Hematopoietic multipotent progenitor cell treated with erythropoietin and hydrocortisone succinate and interleukin-3 and kit ligand, for 8 days (in vitro differentiated cells): Measurements from ENCODE around the gene ASCL5.

ENCODE experiments used
- DNase-seq: peaks from one replicate; pipeline ENCODE4 v3.0.0-alpha.2; 2015

The ASCL5 gene

DNA sequence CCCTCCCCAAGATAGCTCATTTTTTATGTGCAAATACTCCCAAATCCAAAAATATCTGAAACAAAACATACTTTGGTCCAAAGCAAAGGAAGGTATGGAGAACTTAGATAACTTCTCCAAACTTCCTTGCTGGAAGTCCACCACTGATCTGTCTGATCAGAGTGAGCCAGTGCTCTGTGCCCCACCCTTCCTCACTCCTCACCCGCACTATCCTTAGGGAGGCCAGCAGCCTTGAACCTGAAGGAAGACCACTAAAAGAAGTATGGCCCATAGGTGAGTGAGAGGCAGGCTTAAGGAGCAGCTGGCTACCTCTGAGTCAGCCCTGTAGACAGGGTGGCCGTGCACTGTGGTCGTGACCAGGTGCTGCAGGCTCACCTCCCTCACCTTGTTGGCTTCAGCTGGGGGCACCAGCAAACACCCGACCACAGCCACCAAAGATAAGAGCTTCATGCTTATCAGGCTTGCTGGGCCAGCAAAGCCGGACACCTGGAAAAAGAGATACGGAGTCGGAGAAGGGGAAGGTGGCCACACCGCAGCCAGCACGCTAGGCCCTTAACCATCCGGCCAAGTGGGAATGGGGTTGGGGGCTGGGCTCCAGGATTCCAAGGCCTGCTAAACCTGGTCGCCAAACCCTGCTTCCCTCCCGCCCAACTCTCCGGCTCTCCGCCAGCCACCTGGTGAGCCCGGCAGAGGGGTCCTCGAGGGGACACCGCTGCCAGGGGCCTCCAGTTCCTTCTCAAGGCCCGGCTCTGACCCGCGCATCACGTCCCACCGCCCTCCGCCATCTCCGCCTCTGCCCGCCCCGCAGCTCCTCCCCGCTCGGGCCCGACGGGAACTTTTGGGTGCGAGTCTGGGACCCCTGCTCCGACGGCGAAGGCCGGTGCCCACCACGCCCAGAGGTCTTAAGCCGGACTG is 26.7 kb upstream of the ASCL5 start:
- DNase-seq = peak; percentile 80

DNA sequence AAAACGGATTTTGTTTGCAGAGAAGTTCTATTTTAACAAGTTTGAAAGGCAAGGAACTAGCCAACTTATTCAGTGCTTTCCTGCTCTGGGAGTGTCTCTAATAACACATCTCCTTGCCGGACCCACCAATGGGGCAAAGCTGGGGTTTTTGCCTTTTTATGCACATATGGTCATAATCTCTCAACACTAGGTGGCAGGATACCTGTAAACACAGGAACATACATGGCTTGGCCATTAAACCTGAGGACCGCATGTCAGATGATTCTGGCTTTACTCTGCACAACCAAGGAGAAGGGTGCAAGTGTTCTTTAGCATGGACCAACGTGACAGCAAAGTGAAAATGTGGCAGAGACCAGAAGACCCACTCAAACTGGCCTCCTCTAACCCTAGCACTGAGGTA is 22.4 kb upstream of the ASCL5 start:
- peak; percentile 61 for DNase-seq

DNA sequence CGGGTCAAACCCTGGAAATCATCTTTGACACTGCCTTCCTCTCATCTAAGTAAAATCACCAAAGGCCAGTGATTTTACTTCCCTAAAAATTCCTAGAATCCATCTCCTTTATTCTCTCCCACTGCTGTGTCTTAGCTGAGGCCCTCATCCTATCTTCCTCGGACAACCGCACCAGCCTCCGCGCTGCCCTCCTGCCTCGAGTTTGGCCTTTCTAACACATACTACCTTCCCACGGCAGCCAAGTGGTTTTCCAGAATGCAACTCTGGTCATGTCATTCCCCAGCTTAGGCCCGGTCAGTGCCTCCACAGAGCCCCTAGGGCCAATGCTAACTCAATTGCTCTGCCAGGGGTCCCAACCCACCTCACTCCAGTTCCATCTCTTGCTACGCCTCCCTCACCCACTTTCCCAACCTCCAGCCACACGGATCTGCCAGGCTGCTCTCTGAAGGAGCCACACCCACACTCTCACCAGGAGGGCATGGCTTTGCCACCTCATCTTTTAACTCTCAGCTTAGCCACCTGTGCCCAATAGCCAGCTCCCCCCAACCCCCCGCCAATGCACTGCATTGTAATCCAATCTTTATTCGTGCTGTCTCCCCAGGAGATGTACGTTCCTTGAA is 20.5 kb upstream of the ASCL5 start:
- DNase-seq = no peak

DNA sequence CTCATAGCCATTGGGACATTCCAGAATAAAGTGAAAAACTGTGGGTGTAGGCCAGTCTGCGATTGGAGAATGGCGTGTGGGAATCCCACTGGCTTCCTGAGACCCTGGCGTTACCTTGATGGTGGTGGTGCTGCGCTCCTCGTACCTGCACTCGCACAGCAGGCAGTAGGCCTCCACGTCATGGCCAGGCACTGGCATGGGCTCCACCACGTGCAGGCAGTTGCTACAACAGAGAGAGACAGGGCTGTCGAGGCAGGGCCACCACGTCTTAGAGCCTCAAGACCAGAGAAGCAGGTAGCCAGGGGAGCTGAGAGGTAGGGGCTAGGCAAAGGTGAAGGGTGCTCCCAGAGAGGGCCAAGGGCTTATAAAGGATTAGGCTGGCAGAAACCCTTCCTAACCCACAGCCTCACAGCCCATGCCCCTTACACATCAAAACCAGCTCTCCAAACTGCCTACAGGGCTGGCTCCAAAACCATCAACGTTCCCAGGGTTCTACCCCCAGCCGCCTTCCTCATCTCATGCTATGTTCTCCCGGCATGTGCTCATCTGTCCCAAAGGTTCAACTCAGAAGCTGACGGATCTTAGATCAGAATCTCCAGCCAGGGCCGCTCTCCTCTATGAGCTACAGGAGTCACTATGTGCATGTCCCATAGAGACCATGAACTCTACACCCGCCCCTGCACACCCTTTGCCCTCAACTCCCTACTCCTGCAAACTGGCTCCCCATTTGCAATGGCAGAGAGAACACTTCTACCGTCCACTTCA is 19.8 kb upstream of the ASCL5 start:
- no peak for DNase-seq

DNA sequence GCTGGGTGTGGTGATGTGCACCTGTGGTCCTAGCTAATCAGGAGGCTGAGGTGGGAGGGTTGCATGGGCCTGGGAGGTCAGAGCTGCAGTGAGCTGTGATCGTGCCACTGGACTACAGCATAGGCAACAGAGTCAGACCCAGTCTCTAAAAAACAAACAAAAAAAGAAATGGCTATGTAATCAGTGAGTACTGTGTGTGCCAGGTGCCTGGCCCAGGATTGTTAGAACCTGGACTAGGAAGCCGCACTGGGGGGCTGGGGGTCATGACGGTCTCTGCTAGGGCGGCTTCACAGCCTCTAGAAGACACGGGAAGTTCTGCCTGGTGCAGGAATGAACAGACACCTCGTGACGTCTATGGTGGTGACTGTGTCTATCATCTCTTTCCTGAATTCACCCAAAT is 18.8 kb upstream of the ASCL5 start:
- DNase-seq = no peak

DNA sequence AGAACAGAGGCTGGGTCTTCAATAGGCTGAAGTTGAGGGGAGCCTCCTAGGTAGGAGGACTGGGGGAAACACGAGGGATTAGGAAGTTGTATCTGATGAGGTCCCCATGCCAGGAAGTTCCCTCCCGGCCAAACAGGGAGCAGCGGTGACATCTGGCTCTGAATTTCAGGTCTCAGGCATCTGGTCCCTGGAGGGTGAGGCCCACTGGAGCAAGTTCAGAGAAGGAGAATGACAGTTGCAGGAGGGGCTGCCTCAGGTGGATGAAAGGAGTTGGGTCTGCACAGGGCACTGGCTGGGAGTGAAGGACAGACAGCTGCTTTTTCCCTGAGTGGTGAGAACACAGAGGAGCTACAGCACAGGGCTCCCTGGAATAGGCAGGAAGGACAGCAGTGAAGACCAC is 18.1 kb upstream of the ASCL5 start:
- DNase-seq = no peak

DNA sequence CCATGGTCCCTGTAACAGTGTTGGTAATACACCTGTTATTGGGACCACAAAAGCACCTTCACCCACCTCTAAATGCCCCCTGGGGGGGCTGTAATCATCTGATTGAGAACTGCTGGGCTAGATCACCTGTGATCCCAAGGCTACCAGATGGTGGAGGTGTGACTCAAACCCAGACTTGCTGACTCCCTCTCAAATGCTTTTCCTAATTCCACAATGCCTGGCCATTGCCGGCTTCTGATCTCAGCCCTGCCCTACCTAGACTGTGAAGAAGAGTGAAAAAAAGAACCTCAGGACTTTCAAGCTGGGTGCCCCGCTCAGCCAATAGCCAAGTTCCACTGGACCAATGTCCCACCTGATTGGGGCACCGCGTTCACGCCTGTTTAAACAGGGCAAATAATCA is 17.7 kb upstream of the ASCL5 start:
- DNase-seq = no peak

DNA sequence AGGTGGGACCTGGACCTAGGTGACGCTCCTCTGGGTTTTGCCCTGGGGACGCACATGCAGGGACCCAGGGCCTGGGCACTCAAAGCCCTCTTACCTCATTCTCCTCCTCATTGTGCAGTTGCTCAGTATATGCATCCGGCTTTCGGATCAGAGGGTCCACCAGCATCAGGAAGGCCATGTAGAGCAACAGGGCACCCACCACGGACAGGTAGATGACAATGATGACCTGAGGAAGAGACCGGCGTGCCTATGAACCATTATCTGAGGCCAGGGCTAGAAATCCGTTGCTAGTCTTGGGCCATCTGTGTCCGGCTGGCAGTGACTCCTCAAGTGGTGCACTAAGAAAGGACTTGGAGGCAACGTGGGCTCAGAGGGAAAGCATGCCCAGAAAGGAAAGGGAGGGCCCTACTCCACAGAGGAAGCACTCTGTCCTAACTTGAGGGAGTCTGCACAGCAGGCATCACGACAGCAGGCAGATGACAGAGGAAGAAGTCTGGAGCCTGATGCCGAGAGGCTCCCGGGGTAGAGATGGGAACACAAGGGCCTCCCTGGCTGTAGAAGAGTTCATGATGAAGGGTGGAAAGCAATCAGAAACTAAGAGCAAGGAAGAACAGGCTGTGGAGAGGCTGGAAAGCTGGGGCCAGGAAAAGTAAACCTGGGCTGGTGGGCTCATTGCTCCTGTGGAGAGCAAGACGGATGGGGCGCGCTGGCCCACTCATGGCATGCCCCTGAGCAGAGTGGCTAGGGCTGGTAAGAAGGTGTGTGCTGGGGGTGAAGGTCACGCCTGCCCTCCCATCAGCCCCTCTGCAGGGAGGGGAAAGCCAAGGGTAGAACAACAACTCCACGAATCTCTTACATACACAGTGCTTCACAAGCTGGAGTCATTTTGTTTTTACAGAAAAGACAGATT is 17.0 kb upstream of the ASCL5 start:
- DNase-seq = no peak

DNA sequence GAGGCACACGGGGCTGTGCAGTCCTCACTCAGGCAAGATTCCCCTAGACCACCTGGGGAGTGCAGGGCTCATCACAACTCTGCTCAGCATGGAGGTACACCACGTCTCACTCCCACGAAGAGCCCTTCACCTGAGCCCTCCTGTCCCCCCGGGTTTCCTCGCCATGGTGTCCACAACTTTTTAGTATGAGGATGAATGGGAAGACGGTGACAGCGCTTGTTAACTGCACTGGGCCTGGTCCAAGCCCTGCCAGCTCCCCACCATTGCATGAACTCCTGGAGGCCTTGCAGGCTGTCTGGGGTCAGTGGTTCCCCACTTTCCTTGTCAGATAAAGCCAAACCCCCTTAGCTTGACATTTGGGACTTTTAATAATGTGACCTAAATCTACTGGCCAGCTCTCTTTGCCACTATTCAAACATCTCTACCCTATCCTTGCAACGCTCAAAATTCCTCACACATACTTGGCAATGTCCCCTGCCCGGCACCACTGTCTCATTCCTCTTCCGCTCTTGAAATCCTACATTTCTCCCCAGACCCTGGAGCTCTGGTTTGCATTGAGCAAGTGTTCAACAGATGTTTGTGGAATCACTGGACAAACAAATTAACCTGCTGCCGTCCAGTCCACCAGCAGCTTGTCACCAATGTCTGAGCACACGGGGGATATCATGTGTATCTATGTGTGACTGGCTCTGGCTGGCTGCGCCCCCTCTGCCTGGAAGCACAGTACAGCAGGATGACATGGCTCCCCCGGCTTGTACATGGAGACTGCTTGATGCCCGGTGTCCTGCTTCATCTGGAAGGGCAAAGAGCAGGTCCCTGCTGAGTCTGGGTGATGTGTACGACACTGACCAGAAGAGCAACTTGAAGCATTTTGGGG is 16.1 kb upstream of the ASCL5 start:
- DNase-seq = no peak

DNA sequence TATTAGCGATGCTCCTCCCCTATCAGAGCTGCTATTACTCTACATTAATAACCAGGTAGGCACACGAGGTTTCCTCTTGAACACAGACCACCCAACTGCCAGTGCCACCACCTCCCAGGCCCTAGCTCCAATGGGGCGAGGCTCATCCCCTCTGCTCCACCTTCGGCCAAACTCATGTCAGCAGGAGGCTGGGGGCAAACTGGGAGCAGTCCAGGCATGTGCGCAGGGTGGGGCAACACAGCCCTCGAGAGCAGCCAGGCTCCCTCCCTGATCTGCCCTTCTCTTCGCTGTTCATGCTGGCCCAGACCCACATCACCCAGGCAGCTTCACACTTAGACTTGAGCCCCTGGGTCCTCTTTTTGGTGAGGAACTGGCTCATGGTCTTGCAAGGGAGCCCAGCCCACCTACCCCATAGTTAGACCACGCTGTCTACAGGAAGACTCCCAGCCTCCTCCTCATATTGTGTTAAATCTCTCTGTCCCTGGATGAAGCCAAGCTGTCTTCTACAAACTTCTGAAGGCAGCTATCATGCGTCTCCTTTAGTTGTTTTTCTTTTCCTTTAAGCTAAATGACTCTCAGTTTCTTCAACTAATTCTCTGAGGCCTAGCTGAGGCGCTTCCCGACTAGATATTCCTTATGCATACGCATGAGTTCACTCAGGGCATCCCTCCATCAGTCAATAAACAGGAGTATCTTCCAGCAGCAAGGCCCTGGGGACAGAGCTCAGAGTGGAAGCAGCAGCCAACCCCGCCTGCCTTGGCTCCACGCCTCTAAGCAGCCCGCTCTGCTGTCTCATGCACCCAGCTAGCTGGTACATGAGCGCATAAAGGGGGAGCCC is 15.2 kb upstream of the ASCL5 start:
- no peak for DNase-seq

DNA sequence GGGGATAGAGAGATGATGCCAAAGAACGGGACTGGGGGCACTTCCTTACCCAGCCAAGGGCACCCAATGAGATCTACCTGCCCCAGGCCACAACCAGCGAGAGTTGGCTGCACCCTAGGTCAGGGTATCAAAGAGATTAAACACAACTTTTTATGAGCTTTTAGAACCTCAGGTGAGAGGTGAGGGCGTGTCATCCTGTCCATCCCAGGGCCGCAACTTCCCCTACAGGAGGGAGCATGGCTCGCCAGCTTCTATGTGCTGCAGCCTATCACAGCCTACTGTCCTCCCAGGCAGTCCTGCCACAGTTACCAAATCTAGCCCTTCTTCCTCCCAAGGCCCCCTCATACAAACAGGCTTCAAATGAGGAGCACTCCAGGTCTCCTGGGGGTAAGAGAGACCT is 14.4 kb upstream of the ASCL5 start:
- no peak for DNase-seq

DNA sequence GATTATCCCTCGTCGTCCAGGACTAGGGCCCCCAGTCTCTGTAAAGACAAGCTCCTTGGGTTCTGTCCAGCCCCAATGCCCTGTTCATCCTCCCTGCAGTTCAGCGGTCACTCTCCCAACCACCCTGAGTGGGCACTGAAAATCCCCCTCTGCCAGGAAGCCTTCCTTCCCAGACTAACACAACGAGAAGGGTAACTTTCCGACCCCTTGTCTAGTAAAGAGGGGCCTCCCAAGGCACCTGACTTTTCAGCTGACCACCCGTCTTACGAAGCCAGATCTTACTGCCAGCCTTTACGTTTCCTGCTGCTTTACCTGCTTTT is 13.9 kb upstream of the ASCL5 start:
- DNase-seq = no peak

DNA sequence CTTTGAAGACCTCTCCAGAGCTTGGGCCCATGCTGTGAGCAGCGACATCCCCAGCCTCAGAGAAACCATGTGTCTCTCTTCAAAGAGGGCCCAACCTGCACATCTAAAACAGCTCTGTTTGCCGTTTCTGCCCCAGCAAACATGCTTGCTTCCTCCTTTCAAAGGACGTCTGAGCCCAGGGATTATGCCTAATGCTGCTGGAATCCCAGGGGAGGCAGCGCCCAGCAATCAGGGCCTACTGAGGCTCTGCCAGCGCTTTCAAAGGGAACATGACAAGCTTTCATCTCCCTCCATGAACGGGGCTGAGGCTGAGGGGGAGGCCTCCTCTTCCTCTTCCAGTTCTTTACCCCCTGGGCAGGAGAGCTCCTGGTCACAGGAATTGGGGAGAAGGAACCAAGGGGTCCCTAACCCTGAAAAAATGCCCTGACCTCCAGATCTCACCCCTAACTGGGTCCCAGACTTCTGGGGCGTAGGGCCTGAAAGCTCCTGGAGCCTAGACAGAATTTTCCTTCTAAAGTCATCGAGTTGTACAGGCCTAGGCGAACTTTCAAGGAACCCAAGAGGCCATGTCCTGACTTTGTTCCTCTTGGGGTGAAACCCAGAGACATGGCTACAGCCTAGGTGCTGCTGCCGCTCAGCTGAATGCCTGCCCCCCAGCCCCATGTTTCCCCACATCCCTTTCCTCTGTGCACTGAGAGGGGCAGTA is 13.4 kb upstream of the ASCL5 start:
- no peak for DNase-seq

DNA sequence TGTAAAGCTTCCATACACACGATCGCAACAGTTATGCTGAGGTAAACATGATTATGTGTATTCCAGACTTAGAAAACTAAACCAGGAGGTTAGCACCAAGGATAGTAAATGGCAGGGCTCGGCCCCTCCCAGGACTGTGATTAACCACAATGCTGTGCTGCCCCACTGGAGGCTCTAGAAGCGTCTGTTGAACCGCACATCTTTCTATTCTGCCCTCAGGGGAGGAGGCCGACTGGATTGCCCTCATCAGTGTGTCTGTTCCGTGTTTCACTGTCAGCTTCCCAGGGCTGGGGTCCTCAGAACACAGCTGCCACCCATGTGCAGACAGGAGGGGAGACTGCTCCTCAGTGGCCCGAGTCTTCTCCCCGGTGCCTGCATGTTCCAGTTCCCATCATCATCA is 12.8 kb upstream of the ASCL5 start:
- no peak for DNase-seq

DNA sequence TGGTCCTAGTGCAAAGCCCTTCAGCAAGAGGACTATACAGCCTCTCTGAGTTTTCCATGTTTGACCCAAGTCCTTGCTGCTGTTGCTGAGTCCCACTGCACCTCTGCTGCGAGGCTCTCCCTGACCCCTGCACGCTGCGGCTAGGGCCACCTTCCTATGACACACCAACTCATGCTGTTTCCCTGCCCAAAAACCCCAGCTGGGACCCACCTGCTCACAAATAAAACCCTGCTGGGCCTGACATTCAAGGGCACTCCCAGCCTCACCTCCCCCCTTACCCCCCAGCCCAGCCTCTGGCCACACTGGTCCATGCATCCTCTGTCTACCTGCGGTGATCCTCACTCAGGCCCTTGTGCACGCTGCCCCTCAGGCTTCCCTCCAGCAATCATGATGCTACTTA is 12.3 kb upstream of the ASCL5 start:
- DNase-seq = no peak

DNA sequence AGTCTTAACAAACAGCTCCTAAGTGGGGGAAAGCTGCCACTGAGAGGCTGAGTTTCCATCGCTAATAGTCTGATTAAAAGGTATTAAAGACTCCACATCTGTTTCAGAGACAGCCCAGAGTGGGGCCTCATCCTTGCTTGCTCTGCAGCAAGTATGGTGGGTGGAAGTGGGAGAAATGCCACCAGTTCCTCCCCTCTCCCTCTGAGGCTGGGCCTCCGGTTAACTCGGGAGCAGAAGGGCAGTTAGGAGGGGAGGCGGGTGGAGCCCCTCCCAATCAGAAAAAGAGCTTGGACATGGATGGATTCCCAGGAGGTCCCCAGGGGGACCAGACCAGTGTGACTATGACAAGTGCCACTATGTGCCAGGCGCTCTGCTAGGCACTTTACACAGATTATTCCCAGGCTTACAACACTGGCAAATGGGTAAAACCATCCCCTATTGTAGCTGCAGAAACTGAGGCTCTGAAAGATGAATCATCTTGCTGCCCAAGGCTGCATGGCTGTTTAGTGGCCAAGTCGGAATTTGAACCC is 11.4 kb upstream of the ASCL5 start:
- no peak for DNase-seq

DNA sequence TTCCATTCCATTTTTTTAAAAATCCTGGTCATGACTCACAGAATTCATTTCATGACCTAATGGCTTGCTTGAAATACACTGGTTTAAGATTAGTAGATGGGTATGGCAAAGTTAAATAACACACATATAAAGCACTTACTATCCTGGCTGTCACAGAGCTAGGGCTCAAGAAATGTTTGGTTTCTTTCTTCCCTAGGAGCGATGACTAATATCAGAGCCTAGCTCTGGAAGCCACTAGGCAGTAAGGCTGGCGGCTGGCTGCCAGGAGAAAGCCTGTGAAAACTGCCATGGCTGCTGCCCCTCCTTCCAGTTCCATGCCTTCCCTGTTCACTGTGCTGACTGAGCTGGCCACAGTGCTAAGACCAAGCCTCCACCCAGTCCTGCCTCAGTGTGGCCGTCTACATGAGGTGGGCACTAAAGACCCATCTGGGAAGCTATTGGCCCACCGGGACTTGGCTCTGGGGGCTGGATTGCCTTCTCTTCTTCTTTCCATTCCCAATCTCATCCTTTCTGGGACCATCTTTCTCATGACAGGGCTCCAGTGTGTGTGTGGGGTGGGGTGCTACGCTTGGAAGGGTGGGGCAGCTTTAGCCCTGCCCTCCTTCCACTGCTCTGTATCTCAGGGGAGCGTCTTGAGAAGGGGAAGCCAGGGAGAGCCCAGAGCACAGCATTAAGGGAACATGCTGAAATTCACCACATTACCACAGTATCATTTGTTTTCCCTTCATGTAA is 10.8 kb upstream of the ASCL5 start:
- DNase-seq = peak; percentile 8

DNA sequence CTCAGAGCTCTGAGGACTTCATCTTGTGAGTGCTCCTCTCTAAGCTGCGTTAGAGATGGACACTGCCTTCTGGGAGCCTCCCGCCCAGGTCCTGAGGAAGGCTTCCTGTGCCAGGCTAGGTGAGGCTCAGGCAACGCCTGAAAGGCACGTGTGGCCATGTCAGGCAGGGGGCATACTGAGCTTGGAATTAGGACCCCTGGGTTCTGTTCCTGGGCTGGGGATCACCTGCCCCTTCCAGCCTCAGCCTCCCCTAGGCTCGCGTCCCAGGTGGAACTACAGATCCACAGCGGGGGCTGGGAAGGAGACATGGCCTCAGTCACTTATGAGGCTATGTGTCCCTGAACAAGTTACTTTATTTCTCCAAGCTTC is 10.0 kb upstream of the ASCL5 start:
- no peak for DNase-seq

DNA sequence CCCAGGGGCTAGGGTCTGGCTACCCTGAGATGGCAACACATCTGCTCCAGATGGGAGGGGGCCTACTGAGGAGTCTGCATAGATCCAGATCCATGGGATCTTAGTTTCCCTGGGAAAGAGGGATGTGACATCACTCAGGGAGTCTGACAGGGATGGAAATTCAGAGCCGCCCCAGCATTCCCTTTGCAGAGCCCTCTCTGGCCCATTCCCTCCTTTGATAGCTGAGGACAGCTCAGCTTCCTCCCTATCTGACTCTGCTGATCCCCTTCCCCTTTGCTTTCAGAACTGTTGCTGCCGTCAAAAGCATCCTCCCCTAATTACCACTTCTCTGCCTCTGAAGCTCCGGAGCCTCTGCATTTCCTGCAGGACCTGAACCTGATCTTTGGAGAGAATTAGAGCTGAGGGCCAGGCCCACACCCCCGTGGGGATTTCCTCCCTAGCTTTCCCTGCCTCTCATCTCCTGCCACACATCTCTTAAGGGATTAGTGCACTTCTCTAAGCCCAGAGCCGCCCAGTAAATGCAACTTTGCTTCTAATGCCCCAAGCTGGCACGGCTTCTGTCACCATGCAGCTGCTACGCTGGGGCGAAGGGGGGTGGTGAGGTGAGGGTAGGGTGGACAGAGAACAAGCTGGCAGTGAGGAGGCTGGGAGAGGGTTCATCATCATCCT is 9.5 kb upstream of the ASCL5 start:
- DNase-seq = no peak
